GM06990 (cell line): ENCODE measurements around the gene KCNJ6.

Experiments
- DNase-seq: peaks from one replicate; pipeline ENCODE4 v3.0.0-alpha.2; 2011; ENCODE audit not compliant: insufficient read length; ENCODE audit errors: extremely low read depth
- H3K27me3 ChIP-seq: replicated peaks from 2 replicates; pipeline ENCODE4 v1.6.0; 2011; ENCODE audit warnings: low read length; ENCODE audit not compliant: control insufficient read depth, insufficient read depth
- H3K36me3 ChIP-seq: 2 replicates; pipeline ENCODE4 v1.5.1; 2011; ENCODE audit warnings: low read length; ENCODE audit not compliant: control insufficient read depth, insufficient read depth
- H3K4me3 ChIP-seq: replicated peaks from 2 replicates; pipeline ENCODE4 v1.5.1; 2011; ENCODE audit warnings: low read depth, mild to moderate bottlenecking, control low read depth, low read length
- TF ChIP-seq, protein P1 (sequence below): IDR thresholded peaks from 2 replicates; pipeline ENCODE4 v1.5.1; 2011; ENCODE audit warnings: low read length, control low read depth, mild to moderate bottlenecking, inconsistent platforms; ENCODE audit not compliant: insufficient read depth, poor library complexity, severe bottlenecking

KCNJ6 gene

DNA sequence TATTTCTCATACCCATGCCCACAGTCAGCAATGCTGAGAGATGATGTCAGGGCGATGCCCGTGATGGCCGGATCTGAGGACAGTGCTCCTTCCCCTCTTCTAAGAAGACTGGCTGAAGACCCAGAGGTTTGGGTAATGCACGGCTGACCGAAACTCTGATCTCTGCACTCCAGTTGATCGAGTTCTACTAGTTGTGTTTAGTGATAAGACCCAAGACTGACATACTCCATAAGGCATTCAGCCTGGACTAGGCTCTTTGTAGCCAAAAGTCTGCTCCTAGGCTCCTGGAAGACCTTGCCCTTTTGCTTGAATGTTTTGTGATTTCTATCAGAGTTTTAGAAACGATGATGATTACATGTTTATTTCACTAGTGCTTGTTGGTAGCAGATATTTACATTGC, 298.2 kb downstream of the KCNJ6 start:
- DNase-seq: no peak
- TF ChIP-seq, protein P1, sequence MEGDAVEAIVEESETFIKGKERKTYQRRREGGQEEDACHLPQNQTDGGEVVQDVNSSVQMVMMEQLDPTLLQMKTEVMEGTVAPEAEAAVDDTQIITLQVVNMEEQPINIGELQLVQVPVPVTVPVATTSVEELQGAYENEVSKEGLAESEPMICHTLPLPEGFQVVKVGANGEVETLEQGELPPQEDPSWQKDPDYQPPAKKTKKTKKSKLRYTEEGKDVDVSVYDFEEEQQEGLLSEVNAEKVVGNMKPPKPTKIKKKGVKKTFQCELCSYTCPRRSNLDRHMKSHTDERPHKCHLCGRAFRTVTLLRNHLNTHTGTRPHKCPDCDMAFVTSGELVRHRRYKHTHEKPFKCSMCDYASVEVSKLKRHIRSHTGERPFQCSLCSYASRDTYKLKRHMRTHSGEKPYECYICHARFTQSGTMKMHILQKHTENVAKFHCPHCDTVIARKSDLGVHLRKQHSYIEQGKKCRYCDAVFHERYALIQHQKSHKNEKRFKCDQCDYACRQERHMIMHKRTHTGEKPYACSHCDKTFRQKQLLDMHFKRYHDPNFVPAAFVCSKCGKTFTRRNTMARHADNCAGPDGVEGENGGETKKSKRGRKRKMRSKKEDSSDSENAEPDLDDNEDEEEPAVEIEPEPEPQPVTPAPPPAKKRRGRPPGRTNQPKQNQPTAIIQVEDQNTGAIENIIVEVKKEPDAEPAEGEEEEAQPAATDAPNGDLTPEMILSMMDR: no peak
- H3K27me3 ChIP-seq: no peaks in the 10 kb centered on the region
- no peak overlapping the region for H3K4me3 ChIP-seq
- no peaks in the 10 kb centered on the region for H3K36me3 ChIP-seq

DNA sequence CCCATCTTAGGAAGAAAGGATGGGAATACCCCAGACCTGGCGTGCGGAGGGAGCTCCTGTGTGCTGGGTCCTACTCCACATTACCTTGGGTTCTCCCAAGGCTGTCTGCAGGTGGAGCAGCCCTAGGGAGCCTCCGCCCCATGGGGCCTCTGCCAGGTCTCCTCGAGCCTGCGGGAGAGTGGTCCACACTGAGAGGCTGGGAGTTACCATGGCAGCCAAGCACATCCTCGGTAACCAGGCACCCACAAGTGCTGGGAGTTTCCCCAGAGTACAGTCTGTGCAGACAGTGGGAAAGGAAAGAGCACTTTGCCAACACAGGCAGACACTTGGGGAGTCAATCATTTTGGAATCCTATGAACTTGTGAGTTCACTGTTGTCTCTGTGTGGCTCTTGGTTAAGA, 300.3 kb downstream of the KCNJ6 start:
- H3K36me3 ChIP-seq: no peaks in the 10 kb centered on the region
- H3K4me3 ChIP-seq: no peak overlapping the region
- DNase-seq: no peak
- TF ChIP-seq, protein P1: no peak
- H3K27me3 ChIP-seq: no peaks in the 10 kb centered on the region; the same call in 1 of the 2 replicates

DNA sequence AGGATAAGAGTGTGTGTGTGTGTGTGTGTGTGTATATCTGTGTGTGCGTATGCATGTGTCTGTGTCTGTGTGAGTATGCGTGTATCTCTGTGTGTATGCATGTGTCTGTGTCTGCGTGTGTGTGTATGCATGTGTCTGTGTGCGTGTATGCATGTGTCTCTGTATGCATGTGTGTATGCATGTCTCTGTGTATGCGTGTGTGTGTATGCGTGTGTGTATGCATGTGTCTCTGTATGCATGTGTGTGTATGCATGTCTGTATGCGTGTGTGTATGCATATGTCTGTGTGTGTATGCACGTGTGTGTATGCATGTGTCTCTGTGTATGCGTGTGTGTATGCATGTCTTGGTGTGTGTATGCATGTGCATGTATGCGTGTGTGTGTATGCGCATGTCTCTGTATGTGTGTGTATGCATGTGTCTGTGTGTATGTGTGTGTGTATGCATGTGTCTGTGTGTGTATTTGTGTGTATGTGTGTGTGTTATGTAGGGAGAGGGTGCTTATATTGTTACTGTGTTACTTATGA, 301.8 kb downstream of the KCNJ6 start:
- Histone ChIP-seq H3K36me3 (no peaks in the 10 kb centered on the region), H3K4me3 (no peak overlapping the region), H3K27me3 (no peaks in the 10 kb centered on the region; the same call in 1 of the 2 replicates)
- TF ChIP-seq, protein P1: no peak
- DNase-seq: no peak

DNA sequence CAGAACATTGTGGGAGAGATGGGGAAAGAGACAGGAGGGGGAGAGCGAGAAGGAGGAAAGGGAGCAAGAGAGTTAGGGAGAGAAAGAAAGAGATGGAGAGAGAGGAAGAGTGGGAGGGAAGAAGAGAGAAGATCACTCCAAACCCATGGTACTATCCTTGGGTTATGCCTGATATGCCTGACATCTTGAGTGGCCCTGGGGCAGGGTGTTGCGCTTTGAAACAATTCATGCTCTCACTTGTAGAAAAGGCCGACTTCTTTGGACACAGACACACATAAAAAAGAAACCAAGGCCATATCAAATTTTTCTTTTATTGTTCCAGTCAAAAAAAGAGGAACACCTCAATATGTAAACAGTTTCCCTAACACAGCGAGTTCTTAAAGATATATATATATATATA, 309.2 kb downstream of the KCNJ6 start:
- TF ChIP-seq, protein P1: no peak

DNA sequence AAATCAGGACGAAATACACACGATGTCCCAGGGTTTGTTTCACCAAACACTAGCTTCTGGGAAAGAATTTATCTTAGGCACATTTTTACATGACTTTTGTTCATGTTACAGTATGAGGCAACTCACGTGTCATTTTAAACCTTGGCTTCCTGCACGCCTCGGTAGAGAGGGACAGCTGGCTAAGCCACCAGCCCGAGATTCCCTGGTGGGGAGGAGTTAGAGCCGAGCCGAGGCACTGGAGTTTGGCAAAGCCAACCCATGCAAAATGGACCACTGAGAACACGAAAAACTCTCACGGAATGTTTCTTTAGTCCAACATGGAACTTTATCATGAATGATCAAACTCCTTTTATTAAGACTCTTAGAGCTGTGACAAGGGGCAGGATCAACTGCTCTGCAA, 309.7 kb downstream of the KCNJ6 start:
- TF ChIP-seq, protein P1: no peak
- no peak overlapping the region for H3K4me3 ChIP-seq
- DNase-seq: no peak
- no peaks in the 10 kb centered on the region for H3K36me3 ChIP-seq
- no peaks in the 10 kb centered on the region; the same call in 1 of the 2 replicates for H3K27me3 ChIP-seq

More for the DNA sequence above, 309.2 kb downstream of the KCNJ6 start:
- no peak overlapping the region for H3K4me3 ChIP-seq
- no peaks in the 10 kb centered on the region for H3K36me3 ChIP-seq
- DNase-seq: no peak
- no peaks in the 10 kb centered on the region; the same call in 1 of the 2 replicates for H3K27me3 ChIP-seq

DNA sequence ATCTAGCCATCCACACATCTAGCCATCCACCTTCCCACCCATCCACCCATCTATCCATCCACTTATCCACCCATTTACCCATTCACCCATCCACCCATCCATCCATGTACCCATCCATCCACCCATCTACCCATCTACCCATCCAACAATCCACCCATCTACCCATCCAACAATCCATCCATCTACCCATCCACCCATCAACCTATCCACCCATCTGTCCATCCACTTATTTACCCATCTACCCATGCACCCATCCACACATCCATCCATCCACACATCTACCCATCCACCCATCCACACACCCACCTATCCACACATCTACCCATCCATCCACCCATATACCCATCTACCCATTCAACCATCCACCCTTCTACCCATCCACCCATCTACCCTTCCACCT, 311.3 kb downstream of the KCNJ6 start:
- TF ChIP-seq, protein P1: no peak
- H3K27me3 ChIP-seq: no peaks in the 10 kb centered on the region; the same call in 1 of the 2 replicates
- no peak for DNase-seq

More for the DNA sequence above, 311.3 kb downstream of the KCNJ6 start:
- no peak overlapping the region for H3K4me3 ChIP-seq
- no peaks in the 10 kb centered on the region for H3K36me3 ChIP-seq
